ENCODE measurements around the gene CHRNA4. TPM values are rescaled to one million over a fixed set of nuclear protein-coding genes. Genes with fewer than 3 reads are reported as not detected.
A peak's percentile ranks its signal among the peaks of the same experiment; 100 is the strongest.

The CHRNA4 gene
- total and polyA plus RNA-seq, 2 donors (not counting 1 experiment from before 2014, with no cell fraction given): not detected

DNA sequence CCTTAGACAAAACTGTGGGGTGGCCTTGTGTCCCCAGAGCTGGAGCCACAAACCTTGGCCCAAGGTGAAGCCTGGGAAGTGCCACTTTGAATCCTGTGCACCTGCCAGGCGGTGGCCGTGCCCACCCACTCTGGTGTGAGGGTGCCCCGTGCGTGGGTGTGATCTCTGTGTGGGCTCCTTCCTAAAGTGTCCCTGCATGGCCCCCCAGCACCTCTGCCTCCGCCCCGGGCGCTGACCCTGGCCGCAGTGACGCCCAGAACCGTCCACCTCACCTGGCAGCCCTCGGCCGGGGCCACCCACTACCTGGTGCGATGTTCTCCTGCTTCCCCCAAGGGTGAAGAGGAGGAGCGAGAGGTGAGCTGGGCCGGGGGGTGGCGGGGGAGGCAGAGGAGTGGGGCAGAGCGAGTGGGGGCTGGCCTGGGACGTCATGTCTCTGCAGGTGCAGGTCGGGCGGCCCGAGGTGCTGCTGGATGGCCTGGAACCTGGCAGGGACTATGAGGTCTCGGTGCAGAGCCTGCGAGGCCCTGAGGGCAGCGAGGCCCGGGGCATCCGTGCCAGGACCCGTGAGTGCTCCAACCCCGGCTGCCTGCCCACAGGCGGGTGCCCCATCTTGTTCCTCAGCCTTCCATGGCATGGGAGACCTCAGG, 49.8 kb downstream of the CHRNA4 start:
- no peaks in the 10 kb centered on the region for H3K9me3 ChIP-seq (ENCODE audit: control insufficient read depth, insufficient read depth, low read depth, low read length)
- no peaks in the 10 kb centered on the region for H3K27me3 ChIP-seq (ENCODE audit: control insufficient read depth, insufficient read depth, low read length)

DNA sequence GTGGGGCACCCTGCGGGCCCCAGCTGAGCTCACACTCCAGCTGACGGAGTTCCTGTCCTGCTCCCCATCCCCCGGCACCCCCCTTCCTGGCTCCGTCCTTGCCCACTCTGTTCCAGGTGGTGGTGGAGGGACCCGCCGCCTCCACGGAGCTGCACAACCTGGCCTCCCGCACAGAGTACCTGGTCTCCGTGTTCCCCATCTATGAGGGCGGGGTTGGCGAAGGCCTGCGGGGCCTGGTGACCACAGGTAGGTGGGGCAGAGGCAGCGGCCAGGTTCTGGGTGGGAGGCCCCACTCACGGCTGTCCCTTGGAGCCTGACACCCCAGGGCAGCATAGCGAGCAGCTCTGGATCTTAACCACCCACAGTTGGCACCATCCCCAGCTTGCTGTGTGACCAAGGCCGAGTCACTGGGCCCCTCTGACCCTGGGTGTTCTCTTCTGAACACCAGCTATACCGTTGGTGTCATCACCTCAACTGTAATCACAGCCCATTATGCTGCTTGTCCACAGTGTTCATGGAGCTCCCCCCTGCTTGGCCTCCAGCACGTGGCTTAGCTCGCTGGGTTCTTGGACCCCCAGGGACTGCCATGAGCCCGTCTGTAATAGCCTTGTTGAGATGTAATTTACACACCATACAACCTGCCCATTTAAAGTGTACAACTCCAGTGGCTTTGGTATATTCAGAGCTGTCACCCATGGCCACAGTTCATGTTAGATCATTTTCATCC, 50.7 kb downstream of the CHRNA4 start:
- TF ChIP-seq EZH2 (IDR thresholded peaks at IDR 0.05; ENCODE audit: low read length, missing control alignments): no peak
- TF ChIP-seq, protein P1, sequence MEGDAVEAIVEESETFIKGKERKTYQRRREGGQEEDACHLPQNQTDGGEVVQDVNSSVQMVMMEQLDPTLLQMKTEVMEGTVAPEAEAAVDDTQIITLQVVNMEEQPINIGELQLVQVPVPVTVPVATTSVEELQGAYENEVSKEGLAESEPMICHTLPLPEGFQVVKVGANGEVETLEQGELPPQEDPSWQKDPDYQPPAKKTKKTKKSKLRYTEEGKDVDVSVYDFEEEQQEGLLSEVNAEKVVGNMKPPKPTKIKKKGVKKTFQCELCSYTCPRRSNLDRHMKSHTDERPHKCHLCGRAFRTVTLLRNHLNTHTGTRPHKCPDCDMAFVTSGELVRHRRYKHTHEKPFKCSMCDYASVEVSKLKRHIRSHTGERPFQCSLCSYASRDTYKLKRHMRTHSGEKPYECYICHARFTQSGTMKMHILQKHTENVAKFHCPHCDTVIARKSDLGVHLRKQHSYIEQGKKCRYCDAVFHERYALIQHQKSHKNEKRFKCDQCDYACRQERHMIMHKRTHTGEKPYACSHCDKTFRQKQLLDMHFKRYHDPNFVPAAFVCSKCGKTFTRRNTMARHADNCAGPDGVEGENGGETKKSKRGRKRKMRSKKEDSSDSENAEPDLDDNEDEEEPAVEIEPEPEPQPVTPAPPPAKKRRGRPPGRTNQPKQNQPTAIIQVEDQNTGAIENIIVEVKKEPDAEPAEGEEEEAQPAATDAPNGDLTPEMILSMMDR (conservative IDR thresholded peaks at IDR 0.05 in 1 of 2, IDR thresholded peaks at IDR 0.05 in 1 of 2; ENCODE audit: low read depth in 1 of 2, low read length in 2 of 2): no peak
- Histone ChIP-seq H2AFZ (ENCODE audit: low read length) (no peak overlapping the region), H3K9me3 (ENCODE audit: control insufficient read depth, insufficient read depth, low read depth, low read length) (no peaks in the 10 kb centered on the region), H3K36me3 (ENCODE audit: control insufficient read depth, insufficient read depth, low read length) (no peaks in the 10 kb centered on the region), H3K27me3 (ENCODE audit: control insufficient read depth, insufficient read depth, low read length) (no peaks in the 10 kb centered on the region), H3K4me1 (ENCODE audit: control insufficient read depth, extremely low read depth, insufficient read depth, low read length) (no peaks in the 10 kb centered on the region), H3K4me2 (ENCODE audit: extremely low read depth, insufficient read depth, low read length) (no peak overlapping the region), H4K20me1 (ENCODE audit: control insufficient read depth, extremely low read depth, insufficient read depth, low read length) (no peaks in the 10 kb centered on the region), H3K9ac (ENCODE audit: insufficient read depth, low read length) (no peak overlapping the region), H3K79me2 (ENCODE audit: control insufficient read depth, insufficient read depth, low read length) (no peaks in the 10 kb centered on the region), H3K27ac (ENCODE audit: insufficient read depth, low read length) (no peak overlapping the region), H3K4me3 (replicated peaks in 1 of 4; ENCODE audit: control extremely low read depth in 1 of 4, insufficient read depth in 1 of 4, low read depth in 3 of 4, low read length in 4 of 4) (no peak overlapping the region)
- DNase-seq (ENCODE audit: low read depth in 2 of 2): peak in 1 of 2 donors; percentile 22

More for the DNA sequence above, 49.8 kb downstream of the CHRNA4 start:
- Histone ChIP-seq H4K20me1 (ENCODE audit: control insufficient read depth, extremely low read depth, insufficient read depth, low read length) (no peaks in the 10 kb centered on the region), H3K79me2 (ENCODE audit: control insufficient read depth, insufficient read depth, low read length) (no peaks in the 10 kb centered on the region), H3K36me3 (ENCODE audit: control insufficient read depth, insufficient read depth, low read length) (no peaks in the 10 kb centered on the region), H3K27ac (ENCODE audit: insufficient read depth, low read length) (no peak overlapping the region), H3K4me2 (ENCODE audit: extremely low read depth, insufficient read depth, low read length) (no peak overlapping the region), H3K4me3 (replicated peaks in 1 of 4; ENCODE audit: control extremely low read depth in 1 of 4, insufficient read depth in 1 of 4, low read depth in 3 of 4, low read length in 4 of 4) (no peak overlapping the region), H3K9ac (ENCODE audit: insufficient read depth, low read length) (no peak overlapping the region), H3K4me1 (ENCODE audit: control insufficient read depth, extremely low read depth, insufficient read depth, low read length) (no peaks in the 10 kb centered on the region), H2AFZ (ENCODE audit: low read length) (no peak overlapping the region)
- no peak for TF ChIP-seq EZH2 (IDR thresholded peaks at IDR 0.05; ENCODE audit: low read length, missing control alignments)
- TF ChIP-seq, protein P1 (conservative IDR thresholded peaks at IDR 0.05 in 1 of 2, IDR thresholded peaks at IDR 0.05 in 1 of 2; ENCODE audit: low read depth in 1 of 2, low read length in 2 of 2): no peak
- no peak for DNase-seq (ENCODE audit: low read depth in 2 of 2)

DNA sequence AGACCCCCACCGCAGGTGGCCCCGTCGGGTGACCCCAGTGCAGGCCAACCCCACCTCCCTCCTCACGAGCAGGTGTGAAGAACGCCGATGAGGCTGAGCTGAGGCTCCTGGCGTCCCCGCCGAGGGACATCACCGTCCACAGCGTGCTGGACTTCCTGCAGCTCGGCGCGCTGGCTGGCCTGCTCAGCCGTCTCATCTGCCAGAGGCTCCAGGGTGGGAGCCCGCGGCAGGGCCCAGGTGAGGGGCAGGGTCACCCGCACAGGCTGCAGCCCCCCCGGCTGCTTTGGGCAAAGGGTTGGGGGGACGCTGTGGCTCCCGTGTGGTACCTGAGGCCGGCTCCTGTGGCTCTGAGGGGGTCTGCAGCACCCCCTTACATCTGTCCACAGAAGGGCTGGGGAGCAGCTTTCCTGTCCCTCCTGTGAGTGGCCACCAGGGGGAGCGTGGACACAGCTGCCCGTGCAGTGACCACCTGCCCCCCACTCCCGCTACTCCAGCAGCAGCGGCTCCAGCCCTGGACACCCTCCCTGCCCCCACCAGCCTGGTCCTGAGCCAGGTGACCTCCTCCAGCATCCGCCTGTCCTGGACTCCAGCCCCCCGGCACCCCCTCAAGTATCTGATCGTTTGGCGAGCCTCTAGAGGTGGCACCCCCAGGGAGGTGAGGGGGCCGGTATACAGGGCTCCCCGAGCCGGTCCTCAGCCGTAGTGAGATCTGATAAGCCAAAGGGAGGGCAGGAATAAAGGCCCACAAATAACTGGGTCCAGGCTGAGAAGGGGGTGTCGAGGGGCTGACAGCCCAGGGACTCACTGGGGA, 51.7 kb downstream of the CHRNA4 start:
- Histone ChIP-seq H3K4me3 (replicated peaks in 1 of 4; ENCODE audit: control extremely low read depth in 1 of 4, insufficient read depth in 1 of 4, low read depth in 3 of 4, low read length in 4 of 4) (no peak overlapping the region), H3K4me2 (ENCODE audit: extremely low read depth, insufficient read depth, low read length) (no peak overlapping the region), H3K9ac (ENCODE audit: insufficient read depth, low read length) (no peak overlapping the region), H4K20me1 (ENCODE audit: control insufficient read depth, extremely low read depth, insufficient read depth, low read length) (no peaks in the 10 kb centered on the region), H3K9me3 (ENCODE audit: control insufficient read depth, insufficient read depth, low read depth, low read length) (no peaks in the 10 kb centered on the region), H2AFZ (ENCODE audit: low read length) (no peak overlapping the region), H3K79me2 (ENCODE audit: control insufficient read depth, insufficient read depth, low read length) (no peaks in the 10 kb centered on the region), H3K36me3 (ENCODE audit: control insufficient read depth, insufficient read depth, low read length) (no peaks in the 10 kb centered on the region), H3K27me3 (ENCODE audit: control insufficient read depth, insufficient read depth, low read length) (no peaks in the 10 kb centered on the region), H3K4me1 (ENCODE audit: control insufficient read depth, extremely low read depth, insufficient read depth, low read length) (no peaks in the 10 kb centered on the region), H3K27ac (ENCODE audit: insufficient read depth, low read length) (no peak overlapping the region)
- TF ChIP-seq, protein P1 (conservative IDR thresholded peaks at IDR 0.05 in 1 of 2, IDR thresholded peaks at IDR 0.05 in 1 of 2; ENCODE audit: low read depth in 1 of 2, low read length in 2 of 2): peak; percentile 65 to 80
- no peak for TF ChIP-seq EZH2 (IDR thresholded peaks at IDR 0.05; ENCODE audit: low read length, missing control alignments)
- DNase-seq (ENCODE audit: low read depth in 2 of 2): peak in 1 of 2 donors; percentile 31

All from fibroblast of lung (primary cell).